CD8-positive, alpha-beta memory T cell (primary cell): ENCODE data around the gene DCAF8L2. TPM values are rescaled to one million over a fixed set of nuclear protein-coding genes. Genes with fewer than 3 reads are reported as not detected.

Source experiments
- CTCF ChIA-PET: fragments of 350-600 bp; sonication (Branson Sonifier 250); formaldehyde crosslinking; loops from one replicate; lab custom pipeline; 2021; ENCODE audit warnings: antibody characterized with exemption; lab: Charles Lee
- POLR2A ChIA-PET: fragments of 350-600 bp; sonication (Branson Sonifier 250); formaldehyde crosslinking; loops from one replicate; lab custom pipeline; 2021; ENCODE audit warnings: antibody characterized with exemption; lab: Charles Lee
- DNase-seq, 5 donors: peaks; one replicate each; pipeline versions ENCODE4 v3.0.0 to v3.0.0-alpha.2; 2020 to 2022; ENCODE audit warnings: mixed read lengths in 1 of 5
- H3K27ac ChIP-seq: one replicate; pipeline ENCODE4 v1.7.0; 2013; ENCODE audit warnings: low read depth, mild to moderate bottlenecking, low read length, moderate library complexity
- H3K27me3 ChIP-seq: 2 replicates; pipeline ENCODE4 v1.7.0; 2013; ENCODE audit warnings: low read length, mild to moderate bottlenecking; ENCODE audit not compliant: insufficient read depth, poor library complexity, severe bottlenecking
- H3K36me3 ChIP-seq: 2 replicates; pipeline ENCODE4 v1.7.0; 2013; ENCODE audit warnings: mild to moderate bottlenecking, low read length, moderate library complexity; ENCODE audit not compliant: insufficient read depth
- H3K4me1 ChIP-seq: 2 replicates; pipeline ENCODE4 v1.7.0; 2013; ENCODE audit warnings: mild to moderate bottlenecking, low read length, moderate library complexity; ENCODE audit not compliant: insufficient read depth
- H3K4me3 ChIP-seq: 2 replicates; pipeline ENCODE4 v1.7.0; 2013; ENCODE audit warnings: mild to moderate bottlenecking, low read length
- H3K9me3 ChIP-seq: 2 replicates; pipeline ENCODE4 v1.7.0; 2013; ENCODE audit warnings: mild to moderate bottlenecking, low read length
- H3K27ac Mint-ChIP-seq, 8 donors: one replicate each; pipeline ENCODE4 v1.8.0; 2020 to 2021; ENCODE audit warnings: mixed read lengths in 8 of 8, mild to moderate bottlenecking in 6 of 8, inconsistent platforms in 3 of 8, moderate library complexity in 3 of 8
- H3K27me3 Mint-ChIP-seq, 2 donors: one replicate each; pipeline ENCODE4 v1.8.0; 2020 to 2021; ENCODE audit warnings: mixed read lengths in 2 of 2, mild to moderate bottlenecking in 1 of 2, moderate library complexity in 1 of 2
- H3K36me3 Mint-ChIP-seq, 3 donors: one replicate each; pipeline ENCODE4 v1.8.0; 2020 to 2021; ENCODE audit warnings: mixed read lengths in 3 of 3, inconsistent platforms in 1 of 3, mild to moderate bottlenecking in 1 of 3
- H3K4me1 Mint-ChIP-seq, 3 donors: one replicate each; pipeline ENCODE4 v1.8.0; 2020 to 2021; ENCODE audit warnings: mixed read lengths in 3 of 3, inconsistent platforms in 1 of 3, mild to moderate bottlenecking in 1 of 3
- H3K4me3 Mint-ChIP-seq, 7 donors: one replicate each; pipeline ENCODE4 v1.8.0; 2020 to 2021; ENCODE audit warnings: mixed read lengths in 7 of 7, mild to moderate bottlenecking in 6 of 7, moderate library complexity in 4 of 7, inconsistent platforms in 2 of 7
- H3K9me3 Mint-ChIP-seq, 5 donors: one replicate each; pipeline ENCODE4 v1.8.0; 2020 to 2022; ENCODE audit warnings: mixed read lengths in 5 of 5, mild to moderate bottlenecking in 3 of 5, moderate library complexity in 2 of 5, inconsistent platforms in 1 of 5
- polyA plus RNA-seq: library from polyadenylated mRNA; unstranded; fragments of 300-500 nt; fragmentation: Illumina TruSeq; gene quantifications from one replicate; pipeline ENCODE4 v1.2.3, GENCODE V29; 2021
- total RNA-seq, 2 experiments: library from RNA; stranded (reverse); gene quantifications; one replicate each; pipeline ENCODE4 v1.2.3, GENCODE V29; 2021

The DCAF8L2 gene
- total and polyA plus RNA-seq, 3 experiments from 2014 or later, result not detected

GRCh38 chrX:27626066-27626465 is 35.9 kb downstream of the DCAF8L2 start:
- ChIA-PET CTCF (no interaction called here), POLR2A (no interaction called here)
- Histone ChIP-seq H3K27ac (no peak overlapping the region), H3K36me3 (no peaks in the 10 kb centered on the region), H3K4me3 (no peak overlapping the region), H3K27me3 (no peaks in the 10 kb centered on the region), H3K4me1 (no peaks in the 10 kb centered on the region), H3K9me3 (no peaks in the 10 kb centered on the region)
- no peaks in the 10 kb centered on the region for H3K36me3 Mint-ChIP-seq
- H3K4me3 Mint-ChIP-seq, result no peak overlapping the region
- no peak overlapping the region for H3K27ac Mint-ChIP-seq
- H3K27me3 Mint-ChIP-seq, result peaks cover 0 to 2% of the 10 kb centered on the region in 2 donors
- no peak for DNase-seq
- peaks cover 3 to 14% (median 3%) of the 10 kb centered on the region in 5 donors for H3K9me3 Mint-ChIP-seq
- no peaks in the 10 kb centered on the region for H3K4me1 Mint-ChIP-seq

GRCh38 chrX:27633328-27633727 is 43.2 kb downstream of the DCAF8L2 start:
- H3K27ac ChIP-seq, result no peak overlapping the region
- no peak overlapping the region for H3K27ac Mint-ChIP-seq
- ChIA-PET POLR2A (no interaction called here), CTCF (no interaction called here)
- H3K9me3 ChIP-seq, result no peaks in the 10 kb centered on the region
- no peaks in the 10 kb centered on the region for H3K4me1 ChIP-seq
- peaks cover 3 to 11% (median 4%) of the 10 kb centered on the region in 5 donors for H3K9me3 Mint-ChIP-seq
- no peak for DNase-seq
- H3K4me3 ChIP-seq, result no peak overlapping the region
- H3K27me3 ChIP-seq, result no peaks in the 10 kb centered on the region
- H3K4me1 Mint-ChIP-seq, result no peaks in the 10 kb centered on the region
- H3K36me3 ChIP-seq, result no peaks in the 10 kb centered on the region
- H3K27me3 Mint-ChIP-seq, result peaks cover 0 to 2% of the 10 kb centered on the region in 2 donors
- no peak overlapping the region for H3K4me3 Mint-ChIP-seq
- H3K36me3 Mint-ChIP-seq, result no peaks in the 10 kb centered on the region

DNA sequence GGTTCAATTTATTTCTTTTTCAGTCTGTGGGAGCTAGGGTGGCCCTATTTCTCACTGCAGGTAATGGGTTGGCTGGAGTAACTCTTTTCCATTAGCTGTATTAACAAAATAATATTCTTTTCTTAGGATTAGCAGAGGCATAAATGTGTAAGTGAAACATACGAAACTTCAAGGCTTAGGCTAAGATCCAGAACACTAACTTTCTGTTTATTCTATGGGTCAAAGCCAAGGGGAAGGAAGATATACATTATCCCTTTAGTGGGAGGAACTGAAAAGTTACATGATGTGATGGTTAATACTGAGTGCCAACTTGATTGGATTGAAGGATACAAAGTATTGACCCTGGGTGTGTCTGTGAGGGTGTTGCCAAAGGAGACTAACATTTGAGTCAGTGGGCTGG is 66.4 kb downstream of the DCAF8L2 start:
- Mint-ChIP-seq H3K27me3 (no peaks in the 10 kb centered on the region), H3K4me3 (peak overlapping the region in 1 of 7 donors; percentile 7), H3K9me3 (peaks cover 0 to 6% (median 0%) of the 10 kb centered on the region in 5 donors), H3K4me1 (no peaks in the 10 kb centered on the region), H3K36me3 (no peaks in the 10 kb centered on the region), H3K27ac (no peak overlapping the region)
- no peak overlapping the region for H3K4me3 ChIP-seq
- H3K4me1 ChIP-seq, result no peaks in the 10 kb centered on the region
- no peaks in the 10 kb centered on the region for H3K9me3 ChIP-seq
- no peak overlapping the region for H3K27ac ChIP-seq
- H3K36me3 ChIP-seq, result no peaks in the 10 kb centered on the region
- POLR2A ChIA-PET, result no interaction called here
- DNase-seq, result no peak
- CTCF ChIA-PET, result no interaction called here
- H3K27me3 ChIP-seq, result no peaks in the 10 kb centered on the region

DNA sequence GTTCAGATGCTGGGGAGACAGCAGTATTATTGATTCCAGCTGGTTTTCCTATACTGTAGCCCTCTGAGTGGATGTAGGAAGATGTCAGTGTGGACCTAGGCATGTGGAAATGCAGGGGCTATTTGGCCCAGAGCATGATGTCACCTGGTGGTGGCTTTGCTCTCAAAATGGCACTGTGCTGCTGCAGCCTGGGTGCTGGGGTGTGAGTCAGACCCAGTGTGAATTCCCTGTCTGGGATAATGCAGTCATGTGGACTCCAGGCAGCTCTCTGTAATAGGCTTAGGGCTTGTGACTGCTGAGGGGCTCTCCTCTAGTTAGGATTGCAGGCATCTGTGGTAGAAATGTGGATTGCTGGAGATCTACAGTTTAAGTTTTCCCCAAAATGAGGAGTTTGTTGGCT is 70.7 kb downstream of the DCAF8L2 start:
- H3K27me3 Mint-ChIP-seq, result no peaks in the 10 kb centered on the region
- CTCF ChIA-PET, result no interaction called here
- peaks cover 0 to 3% (median 0%) of the 10 kb centered on the region in 5 donors for H3K9me3 Mint-ChIP-seq
- POLR2A ChIA-PET, result no interaction called here
- no peak overlapping the region for H3K27ac Mint-ChIP-seq
- no peaks in the 10 kb centered on the region for H3K36me3 Mint-ChIP-seq
- H3K9me3 ChIP-seq, result no peaks in the 10 kb centered on the region
- no peaks in the 10 kb centered on the region for H3K27me3 ChIP-seq
- DNase-seq, result no peak
- H3K4me3 ChIP-seq, result no peak overlapping the region
- no peak overlapping the region for H3K27ac ChIP-seq
- no peaks in the 10 kb centered on the region for H3K4me1 Mint-ChIP-seq
- H3K36me3 ChIP-seq, result no peaks in the 10 kb centered on the region
- no peaks in the 10 kb centered on the region for H3K4me1 ChIP-seq
- H3K4me3 Mint-ChIP-seq, result no peak overlapping the region

GRCh38 chrX:27671234-27671633 is 81.1 kb downstream of the DCAF8L2 start:
- no peaks in the 10 kb centered on the region for H3K4me1 Mint-ChIP-seq
- no peak for DNase-seq
- Histone ChIP-seq H3K4me3 (no peak overlapping the region), H3K27me3 (no peaks in the 10 kb centered on the region), H3K36me3 (no peaks in the 10 kb centered on the region), H3K9me3 (no peaks in the 10 kb centered on the region), H3K27ac (no peak overlapping the region), H3K4me1 (no peaks in the 10 kb centered on the region)
- H3K9me3 Mint-ChIP-seq, result peaks cover 2 to 6% (median 5%) of the 10 kb centered on the region in 5 donors
- H3K36me3 Mint-ChIP-seq, result no peaks in the 10 kb centered on the region
- ChIA-PET CTCF (no interaction called here), POLR2A (no interaction called here)
- peaks cover 0 to 1% of the 10 kb centered on the region in 2 donors for H3K27me3 Mint-ChIP-seq
- no peak overlapping the region for H3K4me3 Mint-ChIP-seq
- H3K27ac Mint-ChIP-seq, result no peak overlapping the region

DNA sequence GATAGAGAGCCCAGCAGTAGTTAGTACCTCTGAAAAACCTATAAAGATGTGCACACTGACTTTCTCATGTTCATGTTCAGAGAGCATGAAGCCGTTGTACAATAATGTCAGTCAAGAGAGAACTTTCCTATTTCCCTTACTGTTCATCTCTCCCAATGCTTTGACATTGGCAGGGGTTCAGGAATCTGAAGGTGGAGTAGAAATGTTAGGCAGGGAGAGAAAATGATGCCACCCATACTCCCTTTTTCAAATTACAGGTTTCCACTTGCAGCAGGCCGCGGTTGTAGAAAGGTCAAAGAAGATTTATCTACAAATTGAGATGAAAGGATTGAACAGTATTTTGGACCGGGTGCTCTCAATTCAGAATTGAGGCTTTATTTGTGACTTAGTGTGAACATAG is 84.3 kb downstream of the DCAF8L2 start:
- H3K9me3 ChIP-seq, result no peaks in the 10 kb centered on the region
- H3K9me3 Mint-ChIP-seq, result peaks cover 0 to 9% (median 3%) of the 10 kb centered on the region in 5 donors
- H3K4me1 ChIP-seq, result no peaks in the 10 kb centered on the region
- no peaks in the 10 kb centered on the region for H3K36me3 ChIP-seq
- ChIA-PET POLR2A (no interaction called here), CTCF (no interaction called here)
- H3K4me3 Mint-ChIP-seq, result no peak overlapping the region
- peaks cover 0 to 1% of the 10 kb centered on the region in 2 donors for H3K27me3 Mint-ChIP-seq
- no peak overlapping the region for H3K4me3 ChIP-seq
- no peak for DNase-seq
- H3K27ac ChIP-seq, result no peak overlapping the region
- no peak overlapping the region for H3K27ac Mint-ChIP-seq
- H3K36me3 Mint-ChIP-seq, result no peaks in the 10 kb centered on the region
- no peaks in the 10 kb centered on the region for H3K27me3 ChIP-seq
- H3K4me1 Mint-ChIP-seq, result no peaks in the 10 kb centered on the region

DNA sequence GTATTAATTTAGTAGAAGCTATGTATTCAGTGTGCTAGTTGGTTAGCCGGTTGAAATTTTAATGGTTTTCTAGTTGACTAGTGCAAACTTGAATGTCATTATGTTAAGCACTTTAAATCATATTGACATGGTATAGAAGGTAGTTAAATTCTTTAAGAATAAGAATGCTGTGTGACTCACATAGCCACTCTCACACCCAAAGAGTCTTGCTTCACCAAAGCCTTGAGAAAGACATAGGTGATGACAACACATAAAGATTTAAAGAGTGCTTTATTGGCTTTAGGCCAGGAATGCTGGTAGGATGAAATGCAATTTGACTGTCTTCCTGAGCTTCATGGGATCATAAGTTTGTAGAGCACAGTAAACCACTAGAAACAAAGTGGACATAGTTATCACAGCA is 85.3 kb downstream of the DCAF8L2 start:
- no peak overlapping the region for H3K27ac ChIP-seq
- POLR2A ChIA-PET, result no interaction called here
- no peaks in the 10 kb centered on the region for H3K36me3 Mint-ChIP-seq

DNA sequence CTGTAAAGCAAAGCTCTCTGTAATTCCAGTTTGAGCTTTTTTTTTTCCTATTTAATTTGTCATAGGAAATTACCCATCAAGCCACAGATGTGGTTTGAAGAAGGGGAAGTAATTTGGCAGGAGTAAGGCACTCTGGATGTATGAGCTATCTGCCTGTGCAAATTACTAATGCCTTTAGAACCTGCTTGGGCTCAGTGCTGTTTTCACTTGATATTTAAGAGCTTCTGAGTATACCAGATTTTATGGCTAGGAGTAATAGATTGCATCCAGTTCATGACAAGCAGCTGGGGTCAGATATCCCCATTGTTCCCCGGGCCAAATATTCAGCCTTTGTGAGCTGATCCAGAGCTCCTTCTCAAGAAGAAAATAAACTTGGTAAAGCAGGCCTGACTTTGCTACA is 89.1 kb downstream of the DCAF8L2 start:
- DNase-seq, result no peak
- CTCF ChIA-PET, result no interaction called here
- no peaks in the 10 kb centered on the region for H3K27me3 ChIP-seq

More for the DNA sequence above, 85.3 kb downstream of the DCAF8L2 start:
- Histone ChIP-seq H3K36me3 (no peaks in the 10 kb centered on the region), H3K4me3 (no peak overlapping the region), H3K9me3 (no peaks in the 10 kb centered on the region), H3K4me1 (no peaks in the 10 kb centered on the region), H3K27me3 (no peaks in the 10 kb centered on the region)
- Mint-ChIP-seq H3K27ac (no peak overlapping the region), H3K9me3 (peaks cover 0 to 6% (median 2%) of the 10 kb centered on the region in 5 donors), H3K4me1 (no peaks in the 10 kb centered on the region), H3K4me3 (no peak overlapping the region), H3K27me3 (peaks cover 0 to 1% of the 10 kb centered on the region in 2 donors)
- no peak for DNase-seq
- CTCF ChIA-PET, result no interaction called here

DNA sequence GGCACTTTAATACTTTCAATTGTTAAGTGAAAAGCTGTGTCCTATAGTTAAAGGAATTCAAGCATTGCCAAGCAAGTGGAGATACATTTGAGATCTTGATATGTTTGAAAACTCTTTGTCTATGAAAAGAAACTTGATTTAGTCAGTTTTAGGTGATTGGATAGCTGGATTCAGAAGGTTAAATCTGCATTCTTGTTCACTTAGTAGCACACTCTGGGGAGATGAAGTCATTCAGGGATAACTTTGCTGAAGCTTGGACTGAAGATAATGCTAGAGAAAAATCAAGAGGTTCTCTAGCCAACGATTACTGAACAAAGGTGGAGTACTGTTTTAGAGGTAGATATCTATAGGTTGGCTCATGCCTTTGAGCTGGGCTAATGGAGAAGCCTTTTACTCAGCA is 90.6 kb downstream of the DCAF8L2 start:
- no peaks in the 10 kb centered on the region for H3K4me1 ChIP-seq
- H3K27me3 ChIP-seq, result no peaks in the 10 kb centered on the region

More for the DNA sequence above, 89.1 kb downstream of the DCAF8L2 start:
- Histone ChIP-seq H3K4me3 (no peak overlapping the region), H3K27ac (no peak overlapping the region), H3K36me3 (no peaks in the 10 kb centered on the region), H3K9me3 (no peaks in the 10 kb centered on the region), H3K4me1 (no peaks in the 10 kb centered on the region)
- POLR2A ChIA-PET, result no interaction called here
- Mint-ChIP-seq H3K36me3 (no peaks in the 10 kb centered on the region), H3K9me3 (peaks cover 0 to 7% (median 4%) of the 10 kb centered on the region in 5 donors), H3K27me3 (no peaks in the 10 kb centered on the region), H3K27ac (no peak overlapping the region), H3K4me3 (no peak overlapping the region), H3K4me1 (no peaks in the 10 kb centered on the region)

More for the DNA sequence above, 90.6 kb downstream of the DCAF8L2 start:
- ChIA-PET CTCF (no interaction called here), POLR2A (no interaction called here)
- H3K36me3 Mint-ChIP-seq, result no peaks in the 10 kb centered on the region
- no peaks in the 10 kb centered on the region for H3K27me3 Mint-ChIP-seq
- Histone ChIP-seq H3K36me3 (no peaks in the 10 kb centered on the region), H3K9me3 (no peaks in the 10 kb centered on the region), H3K27ac (no peak overlapping the region), H3K4me3 (no peak overlapping the region)
- no peak overlapping the region for H3K4me3 Mint-ChIP-seq
- no peak overlapping the region for H3K27ac Mint-ChIP-seq
- H3K4me1 Mint-ChIP-seq, result no peaks in the 10 kb centered on the region
- H3K9me3 Mint-ChIP-seq, result peaks cover 2 to 7% (median 4%) of the 10 kb centered on the region in 5 donors
- no peak for DNase-seq
